Body of pancreas (tissue), 4 donors: ENCODE data around the gene MICAL2.

Experiments
- CTCF ChIP-seq, 7 experiments: fragments of 450-650 bp in 4 of 7; fragments of 200-600 bp in 3 of 7; sonication (generic) in 3 of 7; IDR thresholded peaks; one replicate each; pipeline ENCODE4 v1.5.1; 2016 to 2019; ENCODE audit warnings: antibody characterized with exemption in 7 of 7
- POLR2A ChIP-seq, 3 donors: fragments of 450-650 bp; IDR thresholded peaks; one replicate each; pipeline ENCODE4 v1.6.1; 2016; ENCODE audit warnings: antibody characterized with exemption in 3 of 3, mild to moderate bottlenecking in 2 of 3

- TF ChIP-seq CTCF (IDR thresholded peaks at IDR 0.05) = no peak
- TF ChIP-seq POLR2A (IDR thresholded peaks at IDR 0.05) = no peak
These were observed 130.3 kb downstream of the MICAL2 start for GRCh38 chr11:12240677-12241076.
